GM18861 (cell line): ENCODE data around the gene TWF2.

Experiments
- ATAC-seq: cut with Tn5 transposase; IDR thresholded peaks from one replicate; pipeline ENCODE4 v1.9.1; 2021; ENCODE audit not compliant: unreplicated experiment

TWF2 gene

DNA sequence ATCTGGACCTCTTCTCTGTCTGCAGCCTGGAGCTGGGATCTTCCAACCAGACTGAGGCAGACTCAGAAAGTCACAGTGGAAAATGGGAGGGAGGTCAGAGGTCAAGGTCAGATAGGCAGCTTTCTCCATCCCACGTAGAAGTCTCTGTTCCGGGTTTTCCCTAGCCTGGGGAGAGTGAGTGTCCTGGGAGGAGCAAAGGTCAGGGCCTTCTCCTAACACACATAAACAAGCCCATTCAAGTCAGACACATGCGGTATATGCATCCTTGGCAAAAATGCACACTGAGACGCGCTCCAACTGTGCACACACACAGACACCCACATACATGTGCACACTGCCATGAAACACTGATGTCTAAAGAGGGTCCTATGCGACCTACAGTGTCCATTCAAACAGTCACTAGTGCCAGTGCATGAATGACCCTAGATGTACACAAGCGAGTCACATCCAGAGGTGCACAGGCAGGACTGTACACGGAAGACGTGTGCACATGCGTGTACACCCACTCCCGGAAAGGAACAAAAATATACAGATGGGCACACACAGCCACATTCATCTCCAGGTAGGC, 681 bp downstream of the TWF2 start:
- ATAC-seq: no peak

DNA sequence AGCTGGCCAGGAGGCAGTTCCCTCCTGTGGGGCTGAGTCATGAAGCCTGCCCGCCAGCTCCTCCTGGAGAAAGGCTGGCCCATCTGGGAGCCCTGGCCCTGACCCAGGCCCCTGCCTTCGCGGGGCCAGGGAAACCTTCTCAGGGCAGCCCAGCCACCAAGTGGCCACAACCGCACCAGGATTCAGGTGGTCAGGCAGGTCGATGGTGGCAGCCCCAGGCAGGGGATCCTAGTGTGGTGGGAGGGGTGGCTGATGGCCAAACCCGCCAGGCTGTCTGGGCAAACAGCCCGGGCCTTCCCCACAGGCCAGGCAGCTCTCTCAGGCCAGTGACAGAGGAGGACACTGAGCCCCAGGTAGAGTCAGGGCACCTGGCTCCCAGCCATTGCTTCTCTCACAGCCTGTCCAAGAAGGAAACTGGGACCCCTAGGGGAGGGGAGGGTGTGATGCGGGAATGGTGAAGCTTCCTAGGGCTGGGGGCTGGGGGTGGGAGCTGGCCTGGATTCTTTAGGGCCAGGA, 1.2 kb downstream of the TWF2 start:
- ATAC-seq: no peak

DNA sequence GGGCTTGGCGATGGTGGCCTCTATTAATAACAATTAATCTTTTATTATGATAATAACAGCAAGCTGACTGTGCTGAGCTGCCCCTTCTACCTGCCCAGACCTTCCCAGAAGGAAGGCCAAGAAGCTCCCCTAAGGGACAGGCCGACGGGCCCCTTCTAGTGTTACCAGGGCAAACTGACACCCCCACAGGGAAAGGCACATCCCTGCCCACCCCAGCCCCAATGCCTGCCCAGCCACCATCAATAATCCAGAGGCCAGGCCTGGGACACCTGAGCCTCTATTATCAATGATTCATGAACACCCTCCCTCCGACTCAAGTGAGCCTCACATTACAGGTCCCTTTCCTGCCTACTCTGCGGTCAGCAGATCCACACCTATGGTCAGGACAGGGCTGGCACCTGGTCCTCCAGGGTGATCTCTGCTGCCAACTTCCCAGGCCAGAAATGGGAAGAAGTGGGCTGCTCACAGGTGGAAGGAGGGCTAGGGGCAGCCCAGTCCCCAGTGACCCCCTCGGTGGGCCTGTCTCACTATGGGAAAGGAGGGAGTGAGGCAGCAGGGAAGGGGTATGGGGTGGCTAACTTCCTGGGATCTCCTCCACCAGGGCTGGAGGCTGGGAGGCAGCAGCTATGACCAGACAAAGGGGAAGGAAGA, 1.8 kb downstream of the TWF2 start:
- no peak for ATAC-seq

DNA sequence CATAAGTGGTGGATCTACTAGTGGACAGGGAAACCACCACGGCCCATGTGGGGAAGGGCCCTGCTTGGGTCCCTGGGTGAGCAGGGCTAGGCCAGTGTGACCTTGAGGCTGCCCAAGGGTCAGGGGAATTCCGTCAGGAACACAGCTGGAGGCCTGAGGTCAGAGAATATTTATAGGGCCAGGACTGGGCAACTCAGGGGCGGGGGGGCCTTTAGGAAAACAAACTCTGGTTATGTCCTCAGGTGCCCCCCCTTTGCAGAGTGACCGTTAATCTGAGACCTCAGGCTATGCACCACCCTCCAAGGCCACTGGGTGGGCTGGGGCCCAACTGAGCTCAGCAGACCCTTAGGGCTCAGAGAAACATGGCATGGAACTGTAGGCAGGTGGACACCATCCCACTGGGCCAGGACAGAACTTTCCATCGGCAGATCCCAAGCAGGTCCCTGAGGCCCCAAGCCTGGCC, 2.5 kb downstream of the TWF2 start:
- ATAC-seq: no peak

DNA sequence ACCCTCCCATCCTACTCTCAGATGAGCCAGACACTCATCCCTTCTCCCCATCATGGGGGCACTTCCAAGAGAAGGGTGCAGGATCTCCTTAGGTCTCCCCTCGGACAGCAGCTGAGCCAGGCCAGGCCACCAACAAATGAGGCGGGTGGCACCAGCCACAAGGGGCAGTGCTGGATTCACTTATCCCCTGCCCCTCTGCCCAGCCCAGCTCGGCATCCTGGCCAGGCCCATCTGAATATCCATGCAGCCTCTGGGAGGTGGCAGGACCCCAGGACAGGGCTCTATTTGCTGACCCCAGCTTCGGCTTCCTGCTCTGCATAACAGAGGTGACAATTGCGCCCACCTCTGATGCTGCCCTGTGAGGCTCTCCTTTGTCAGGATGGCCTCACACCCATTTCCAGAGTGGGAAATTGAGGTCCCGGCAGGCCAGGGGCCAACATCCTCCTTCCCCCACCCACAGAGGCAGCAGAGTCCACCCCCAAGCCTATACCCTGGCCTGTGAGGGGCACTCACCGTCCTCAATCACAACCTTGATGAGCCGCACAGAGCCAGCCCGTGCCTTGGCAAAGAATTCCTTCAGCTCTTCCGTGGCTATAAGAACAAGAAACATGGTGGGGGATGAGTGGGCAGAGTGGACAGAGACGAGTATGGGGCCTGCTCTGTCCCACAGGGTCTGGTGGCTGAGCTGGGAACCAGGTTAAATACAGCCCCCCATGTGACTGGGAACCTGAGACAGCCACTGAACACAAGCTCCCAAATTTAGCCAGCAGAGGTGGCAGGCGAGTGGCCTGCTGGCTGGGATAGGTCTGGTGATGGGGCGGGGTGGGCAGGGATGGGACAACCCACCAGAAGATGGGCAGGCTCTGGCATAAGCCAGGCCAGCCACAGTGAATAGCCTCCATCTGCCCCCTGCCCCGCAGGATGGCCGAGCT, 4.2 kb downstream of the TWF2 start:
- no peak for ATAC-seq

DNA sequence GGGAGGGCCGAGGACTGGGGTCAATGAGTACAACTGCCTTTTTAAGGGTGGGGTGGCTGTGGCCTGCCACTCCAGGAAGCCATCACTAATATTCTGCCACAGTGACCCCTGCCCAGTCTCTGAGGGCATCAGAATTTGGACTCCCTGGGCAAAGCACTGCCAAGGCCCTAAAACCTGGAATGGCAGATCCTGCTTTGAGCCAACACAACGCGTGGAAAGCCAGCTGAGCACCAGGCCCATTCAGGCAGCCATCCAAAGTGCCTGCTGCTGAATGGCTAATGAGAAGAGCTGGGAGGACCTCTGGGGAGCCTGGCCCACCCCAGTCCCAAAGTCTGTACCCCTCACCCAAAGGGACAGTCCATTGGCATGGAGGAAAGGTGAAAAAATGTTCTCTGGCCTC, 5.0 kb downstream of the TWF2 start:
- no peak for ATAC-seq

DNA sequence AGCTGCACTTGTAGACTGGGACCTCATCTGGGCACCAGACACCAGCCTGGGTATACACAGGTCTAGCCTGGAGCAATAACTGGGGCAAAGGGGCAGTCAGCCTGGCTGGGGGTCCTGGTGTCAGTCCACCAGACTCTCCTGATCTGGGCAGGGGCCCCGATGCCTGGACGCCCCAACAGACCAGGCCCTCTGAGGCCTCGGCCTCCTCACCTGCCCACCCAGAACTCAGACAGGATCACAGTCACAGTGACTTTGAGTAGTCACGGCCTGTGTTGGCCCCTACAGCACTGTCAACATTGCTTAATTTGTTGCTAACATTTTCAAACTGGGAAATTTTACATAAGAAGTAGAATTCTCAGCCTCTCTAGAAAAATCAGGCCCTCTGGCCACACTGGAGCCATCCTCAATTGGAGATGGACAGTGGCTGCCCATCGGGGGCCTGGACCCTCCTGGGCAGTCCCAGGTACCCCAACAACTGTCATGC, 5.8 kb downstream of the TWF2 start:
- ATAC-seq: no peak

DNA sequence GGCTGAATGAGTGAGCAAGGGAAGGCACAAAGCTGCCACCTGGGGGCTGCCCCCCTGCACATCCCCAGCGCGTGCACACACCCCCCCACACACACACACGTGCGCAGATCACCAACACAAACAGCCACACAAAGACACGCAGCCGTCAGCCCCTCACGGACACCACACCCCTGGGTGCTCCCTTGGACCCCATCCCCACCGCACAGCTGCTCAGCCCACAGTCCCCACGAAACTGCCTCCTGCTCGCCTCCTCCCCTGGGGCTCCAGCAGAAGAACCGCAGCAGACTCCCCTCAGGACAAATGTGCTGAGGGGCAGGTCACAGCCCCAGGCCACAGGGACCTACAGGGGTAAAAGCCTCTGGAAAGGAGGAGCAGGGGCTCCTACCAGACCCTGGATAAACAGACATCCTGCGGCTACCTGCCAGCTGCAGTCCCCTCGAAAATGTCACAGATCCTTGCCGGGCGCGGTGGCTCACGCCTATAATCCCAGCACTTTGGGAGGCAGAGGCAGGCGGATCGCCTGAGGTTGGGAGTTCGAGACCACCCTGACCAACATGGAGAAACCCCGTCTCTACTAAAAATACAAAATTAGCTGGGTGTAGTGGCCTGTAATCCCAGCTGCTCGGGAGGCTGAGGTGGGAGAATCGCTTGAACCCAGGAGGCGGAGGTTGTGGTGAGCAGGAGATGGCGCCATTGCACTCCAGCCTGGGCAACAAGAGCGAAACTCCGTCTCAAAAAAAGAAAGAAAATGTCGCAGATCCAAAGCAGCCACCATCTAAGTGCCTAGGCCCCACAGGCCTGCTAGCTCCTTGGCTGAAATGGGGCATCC, 6.5 kb downstream of the TWF2 start:
- no peak for ATAC-seq

DNA sequence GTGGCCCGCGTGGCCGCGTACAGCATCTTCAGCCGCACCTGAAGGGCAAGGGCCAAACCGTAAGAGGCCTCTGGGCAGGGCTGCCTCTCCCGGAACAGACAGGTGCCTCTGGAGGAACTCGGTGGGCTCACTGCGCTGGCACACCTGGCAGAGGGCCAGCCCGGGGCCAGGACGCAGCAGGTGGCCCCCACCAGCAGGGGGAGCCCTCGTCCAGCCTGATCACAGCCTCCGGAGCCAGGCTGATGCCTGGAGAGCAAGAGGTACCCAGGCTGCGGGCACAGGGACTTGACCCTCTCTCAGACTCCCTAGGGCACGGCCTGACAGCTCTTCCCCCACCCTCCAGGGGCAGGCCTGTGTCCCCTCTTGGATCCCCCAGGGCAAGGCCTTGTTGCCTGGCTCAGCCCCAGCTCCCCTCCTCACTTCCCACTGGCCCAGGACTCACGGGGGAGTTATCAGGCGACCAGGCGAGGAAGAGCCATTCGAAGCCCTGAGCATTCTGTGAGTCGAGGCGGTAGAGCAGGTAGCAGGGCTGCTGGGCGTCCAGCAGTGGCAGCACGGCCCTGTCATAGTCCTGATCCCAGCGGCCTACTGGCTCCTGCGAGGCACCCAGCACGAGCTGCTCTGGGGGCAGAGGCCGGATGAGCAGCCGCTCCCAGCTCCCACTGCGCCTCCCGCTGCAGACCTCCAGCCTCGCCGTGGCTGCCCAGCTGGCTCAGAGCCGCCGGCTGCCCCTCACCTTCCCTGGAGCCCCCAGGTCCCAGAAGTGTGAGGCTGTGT, 7.3 kb downstream of the TWF2 start:
- peak; percentile 48 for ATAC-seq

DNA sequence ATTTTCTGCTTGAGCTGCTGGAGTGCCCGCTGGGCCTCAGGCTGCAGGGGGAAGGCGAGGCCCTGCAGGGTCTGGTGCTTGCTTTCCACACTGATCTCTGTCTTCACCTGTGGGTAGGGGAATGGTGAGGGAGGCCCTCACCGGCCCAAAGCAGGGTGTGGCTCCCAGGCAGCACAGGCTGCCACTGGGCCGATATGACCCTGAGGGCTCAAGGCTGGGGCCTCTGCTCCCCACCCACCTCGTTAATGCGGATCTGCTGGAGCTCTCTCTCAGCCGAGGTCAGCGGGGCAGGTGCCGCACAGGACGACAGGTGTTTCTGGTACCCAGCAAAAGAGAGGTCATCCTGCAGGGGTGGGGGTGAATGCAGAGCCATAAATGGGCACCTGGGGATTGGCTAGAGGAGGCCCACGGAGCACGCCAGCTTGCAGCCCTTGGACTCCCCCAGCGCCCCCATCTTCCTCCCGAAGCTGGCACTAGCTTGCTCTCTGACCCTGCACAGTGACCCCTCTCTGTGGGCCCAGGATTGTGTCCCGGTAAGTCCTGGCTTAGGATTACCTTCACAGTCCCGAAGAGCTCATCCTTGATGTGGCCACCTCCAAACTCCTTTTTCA, 8.0 kb downstream of the TWF2 start:
- no peak for ATAC-seq

DNA sequence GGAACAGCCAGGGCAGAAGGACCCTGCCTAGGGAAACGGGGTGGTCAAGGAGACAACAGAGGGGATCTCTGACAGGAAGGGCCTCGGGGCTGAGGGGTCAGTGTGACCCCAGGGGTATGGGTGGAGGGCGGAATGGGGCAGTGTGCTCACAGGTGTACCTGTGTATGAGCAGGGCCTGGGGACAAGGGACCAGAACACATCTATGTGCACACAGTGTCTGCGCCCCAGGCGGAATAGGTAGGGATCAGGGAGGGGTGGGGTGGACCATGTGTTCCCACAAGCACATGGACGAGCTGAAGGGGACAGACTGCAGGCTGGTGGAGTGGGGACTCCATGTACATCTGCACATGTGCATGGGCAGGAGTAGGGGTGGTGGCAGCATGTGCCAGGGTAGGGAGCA, 8.5 kb downstream of the TWF2 start:
- no peak for ATAC-seq

DNA sequence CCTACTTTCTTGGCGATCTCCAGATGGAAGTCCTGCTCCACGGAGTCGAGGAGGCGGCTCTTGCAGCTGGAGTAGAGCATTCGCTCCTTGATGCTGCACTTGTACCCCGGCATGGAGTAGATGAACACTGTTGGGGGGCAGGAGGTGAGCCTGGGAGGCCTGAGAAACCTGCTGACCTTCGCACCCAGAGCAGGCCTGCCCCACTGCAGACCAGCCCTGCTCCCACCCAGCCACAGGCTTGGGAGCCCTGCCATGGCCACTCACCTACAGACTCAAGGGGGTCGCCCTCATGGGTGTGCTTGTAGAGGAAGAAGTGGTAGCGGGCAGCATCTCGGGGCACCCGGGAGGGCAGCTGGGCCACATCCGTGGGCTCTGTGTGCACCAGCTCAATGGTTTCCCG, 9.3 kb downstream of the TWF2 start:
- ATAC-seq: no peak

DNA sequence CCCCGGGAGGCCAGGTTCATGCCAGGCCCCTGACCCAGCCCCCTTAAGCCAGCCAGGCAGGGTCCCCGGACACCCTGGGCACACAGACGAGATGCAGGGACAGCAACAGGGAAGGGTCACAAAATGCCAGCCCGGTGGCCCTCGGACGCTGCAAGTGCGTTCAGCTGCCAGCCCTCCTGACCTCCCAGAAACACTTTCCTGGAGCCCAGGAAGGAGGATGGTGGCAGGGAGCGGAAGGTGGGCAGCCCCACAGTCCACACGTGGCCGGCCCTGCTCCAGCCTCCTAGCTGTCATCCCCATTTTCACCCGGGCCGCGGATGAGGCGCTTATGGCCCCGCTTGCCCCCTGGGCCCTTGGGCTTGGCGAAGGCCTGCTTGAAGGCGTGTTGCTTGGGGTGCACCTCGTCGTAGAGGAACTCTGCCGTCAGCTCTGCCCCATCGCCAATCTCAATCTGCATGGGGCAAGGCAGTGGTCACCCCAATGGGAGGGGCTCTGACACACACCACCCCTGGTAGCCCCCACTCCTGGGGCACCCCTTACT, 10.1 kb downstream of the TWF2 start:
- no peak for ATAC-seq

DNA sequence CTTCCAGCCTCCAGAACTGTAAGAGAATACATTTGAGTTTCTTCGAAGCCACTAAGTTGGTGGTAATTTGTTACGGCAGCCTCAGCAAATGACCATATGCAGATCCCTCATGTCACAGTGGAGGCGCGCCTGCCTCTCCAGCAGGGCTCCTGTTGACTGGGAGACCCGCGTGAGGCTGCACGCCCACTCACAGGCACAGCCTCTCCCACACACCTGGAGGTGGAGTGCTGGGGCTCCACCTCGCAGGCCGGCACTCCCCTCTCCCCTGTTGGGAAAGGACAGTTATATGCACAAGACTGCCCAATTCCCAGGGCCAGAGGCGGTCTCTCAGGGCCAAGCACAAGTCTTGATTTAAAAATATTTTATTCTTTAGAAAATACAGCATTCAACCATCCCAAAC, 10.7 kb downstream of the TWF2 start:
- ATAC-seq: no peak

DNA sequence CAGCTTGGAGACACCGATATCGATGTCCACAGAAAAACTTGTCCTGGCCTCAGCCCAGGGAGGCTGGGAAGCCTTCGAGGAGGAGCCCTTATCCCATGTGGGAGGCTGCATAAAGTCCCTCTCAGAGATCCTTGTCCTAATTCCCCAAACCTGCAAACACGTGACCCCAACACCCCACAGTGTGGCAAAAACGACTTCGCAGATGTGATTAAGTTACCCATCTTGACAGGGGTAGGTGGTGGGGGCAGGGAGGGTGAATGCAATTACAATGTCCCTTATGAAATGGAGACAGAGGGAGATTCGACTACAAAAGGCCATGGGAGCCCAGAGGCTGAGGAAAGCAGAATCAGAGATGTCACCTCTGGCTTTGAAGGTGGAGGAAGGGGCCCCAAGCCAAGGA, 11.2 kb downstream of the TWF2 start:
- ATAC-seq: no peak

DNA sequence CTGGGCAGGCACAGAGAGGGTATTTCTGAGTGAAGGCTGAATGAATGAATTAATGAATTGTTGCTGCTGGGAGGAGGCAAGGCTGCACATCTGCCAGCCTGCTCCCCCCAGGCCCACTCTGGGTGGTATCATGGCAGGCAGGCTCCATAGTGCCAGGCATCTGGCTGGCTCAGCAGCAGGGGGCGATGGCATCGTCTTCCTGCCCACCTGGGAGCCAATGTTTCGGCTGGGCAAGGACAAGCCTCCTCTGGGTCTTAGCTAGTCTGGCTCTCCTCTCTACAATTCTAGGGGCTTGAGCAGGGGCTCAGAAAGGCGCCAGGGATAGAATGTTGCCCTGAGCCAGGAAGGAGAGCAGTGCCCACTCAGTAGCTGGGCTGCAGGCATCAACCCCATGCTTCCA, 11.8 kb downstream of the TWF2 start:
- no peak for ATAC-seq

DNA sequence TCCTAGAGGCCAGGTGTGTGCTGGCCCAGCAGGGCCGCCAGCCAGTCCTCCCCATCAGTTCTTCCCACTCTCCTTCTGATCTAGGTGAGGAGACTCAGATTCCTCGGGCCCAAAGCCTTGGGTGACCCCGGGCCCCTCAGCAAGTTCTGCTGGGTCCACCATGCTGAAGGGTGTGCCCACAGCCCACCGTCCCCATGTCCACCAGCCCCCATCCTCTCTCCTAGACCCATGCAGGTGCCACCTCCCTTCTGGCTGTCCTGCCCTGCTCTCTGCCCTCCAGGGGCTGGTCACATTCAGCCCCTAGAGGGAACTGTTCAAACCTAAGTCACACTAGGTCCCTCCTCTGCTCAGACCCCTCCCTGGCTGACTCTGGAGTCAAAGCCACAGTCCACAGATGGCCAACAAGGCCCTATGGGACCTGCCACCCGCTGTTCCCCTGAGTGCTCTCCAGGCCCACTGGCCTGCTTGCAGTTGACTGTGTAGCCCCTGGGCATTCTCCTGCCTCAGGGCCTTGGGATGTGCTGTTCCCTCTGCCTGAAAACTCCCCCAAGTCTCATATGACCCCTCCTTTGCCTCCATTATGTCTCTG, 12.6 kb downstream of the TWF2 start:
- ATAC-seq: no peak

DNA sequence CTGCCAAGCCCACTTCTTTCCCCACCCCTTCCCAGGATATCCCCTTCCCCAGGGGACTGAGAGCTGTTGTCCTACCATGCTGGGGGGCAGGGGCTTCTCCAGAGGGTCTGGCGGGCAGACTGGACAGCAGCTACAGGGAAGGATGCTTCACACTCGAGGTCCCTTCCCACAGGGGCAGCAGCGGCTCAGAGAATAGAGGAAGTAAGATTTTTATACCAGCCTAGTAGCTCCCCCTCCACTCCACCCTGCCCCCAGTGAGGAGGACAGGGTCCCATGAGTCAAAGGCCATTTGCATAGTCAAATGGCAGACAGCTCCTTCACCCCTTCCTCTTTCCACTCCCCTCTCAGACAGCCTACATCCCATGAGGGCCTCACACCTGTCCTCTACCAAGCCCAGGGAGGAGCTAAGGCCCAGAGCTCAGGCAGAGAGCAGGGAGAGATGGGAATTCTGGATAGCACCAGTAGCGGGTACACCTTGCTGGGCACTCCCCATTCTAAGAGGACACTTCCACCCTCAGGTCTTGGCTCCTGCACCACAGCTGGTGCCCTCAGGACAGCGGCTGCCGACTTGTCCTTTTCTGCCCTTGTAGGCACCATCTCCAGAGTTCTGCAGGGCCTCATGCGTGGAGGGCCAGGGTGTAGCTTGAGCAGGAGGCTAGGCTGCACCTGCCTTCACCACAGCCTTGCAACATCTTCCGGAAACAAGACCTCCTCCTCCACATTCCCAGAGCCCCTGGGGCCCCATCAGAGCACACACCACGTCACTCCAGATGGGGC, 13.3 kb downstream of the TWF2 start, which contains the start of gene TLR9:
TSS of gene TLR9 (minus strand) at position 194 of the 777 bp plus-strand sequence. CDS start at position 78, 116 bp downstream.
- peak; percentile 74 for ATAC-seq
